Gastroesophageal sphincter (tissue), 4 donors: Measurements from ENCODE around the gene RAD9A. TPM values are rescaled to one million over a fixed set of nuclear protein-coding genes. Genes with fewer than 3 reads are reported as not detected.

Experiments
- ATAC-seq: fragments of 150-250 bp; one replicate; pipeline ENCODE4 v1.9.1; 2016; ENCODE audit warnings: mild to moderate bottlenecking, moderate library complexity
- H3K27ac ChIP-seq, 4 donors: fragments of 200-600 bp; sonication (generic) in 3 of 4; 1 replicate in 3 of 4; 2 replicates in 1 of 4; pipeline ENCODE4 v1.5.1; 2016 to 2019
- H3K27me3 ChIP-seq: fragments of 200-600 bp; sonication (generic); one replicate; pipeline ENCODE4 v1.5.1; 2019
- H3K36me3 ChIP-seq, 2 donors: fragments of 200-600 bp; sonication (generic); one replicate each; pipeline ENCODE4 v1.5.1; 2019; ENCODE audit warnings: control low read depth in 1 of 2
- H3K4me1 ChIP-seq, 3 donors: fragments of 200-600 bp; sonication (generic); 1 replicate in 2 of 3; 2 replicates in 1 of 3; pipeline ENCODE4 v1.5.1; 2016 to 2019; ENCODE audit warnings: control low read depth in 2 of 3
- H3K4me3 ChIP-seq, 2 donors: fragments of 200-600 bp; sonication (generic); one replicate each; pipeline ENCODE4 v1.5.1; 2019; ENCODE audit warnings: mild to moderate bottlenecking in 1 of 2, moderate library complexity in 1 of 2
- H3K9me3 ChIP-seq, 3 donors: fragments of 200-600 bp; sonication (generic); one replicate each; pipeline ENCODE4 v1.5.1; 2017 to 2019; ENCODE audit warnings: control low read depth in 2 of 3
- EP300 ChIP-seq: sonication (generic); formaldehyde crosslinking; IDR thresholded peaks from one replicate; pipeline ENCODE4 v1.6.1; 2017; ENCODE audit warnings: antibody characterized with exemption, mild to moderate bottlenecking
- POLR2A ChIP-seq, 2 donors: fragments of 450-650 bp; IDR thresholded peaks; one replicate each; pipeline ENCODE4 v1.6.1; 2017; ENCODE audit warnings: antibody characterized with exemption in 2 of 2, mild to moderate bottlenecking in 2 of 2, moderate library complexity in 1 of 2
- POLR2AphosphoS5 ChIP-seq: sonication (generic); formaldehyde crosslinking; IDR thresholded peaks from one replicate; pipeline ENCODE4 v1.6.1; 2017; ENCODE audit warnings: antibody characterized with exemption
- WGBS, 2 donors: methylation state at CpG; one replicate each; pipeline ENCODE4 v1.1.5; 2018; ENCODE audit warnings: low coverage in 1 of 2; 5-methylcytosine and 5-hydroxymethylcytosine counted together
- total RNA-seq, 4 donors: library from RNA; depleted of rRNA; stranded (reverse); fragments of >200 nt; gene quantifications; one replicate each; pipeline ENCODE4 v1.1.0, GENCODE V29; 2016
- TF ChIP-seq, protein P1 (sequence below), 4 experiments: fragments of 200-600 bp in 2 of 4; fragments of 450-650 bp in 2 of 4; sonication (generic) in 1 of 4; IDR thresholded peaks; one replicate each; pipeline ENCODE4 v1.5.1; 2017 to 2019; ENCODE audit warnings: antibody characterized with exemption in 4 of 4, mild to moderate bottlenecking in 2 of 4, moderate library complexity in 2 of 4

The RAD9A gene
- total RNA-seq, 4 donors from 2014 or later: 8.5 to 16.0 (median 11.1) TPM

DNA sequence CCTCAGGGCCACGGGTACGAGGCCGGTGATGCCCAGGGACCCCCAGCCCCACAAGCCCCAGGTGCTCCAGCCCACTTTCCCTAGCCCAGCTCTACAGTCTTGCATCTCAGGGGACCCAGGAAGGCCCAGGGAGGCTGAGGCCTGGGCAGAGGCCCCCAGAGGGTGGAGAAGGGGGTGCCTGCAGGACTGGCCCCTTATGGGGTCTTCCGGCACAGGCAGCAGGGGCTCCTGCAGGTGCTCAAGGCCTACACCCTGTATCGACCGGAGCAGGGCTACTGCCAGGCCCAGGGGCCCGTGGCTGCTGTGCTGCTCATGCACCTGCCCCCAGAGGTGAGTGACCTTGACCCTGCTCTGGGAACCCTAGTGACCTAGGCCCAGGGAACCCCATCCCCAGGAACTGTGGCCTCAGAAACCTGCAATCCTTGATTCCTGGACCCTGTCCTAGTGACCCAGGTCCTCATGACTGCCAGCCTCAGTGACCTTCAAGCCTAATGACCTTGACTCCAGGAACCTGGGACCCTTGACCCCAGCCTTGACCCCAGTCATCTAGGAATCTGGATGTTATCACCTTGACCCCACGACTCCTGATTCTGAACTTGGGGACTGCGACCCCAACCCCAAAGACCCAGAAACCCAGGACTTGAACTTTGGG is 14.0 kb downstream of the RAD9A start:
- peaks cover 0 to 40% (median 2%) of the 10 kb centered on the region in 3 donors for H3K4me1 ChIP-seq

GRCh38 chr11:67406420-67406968 is 14.7 kb downstream of the RAD9A start:
- WGBS, 2 donors: no CpG with 5 or more reads among the region's 18 CpGs
- H3K4me3 ChIP-seq: no peak overlapping the region
- H3K27ac ChIP-seq: no peak overlapping the region
- no peaks in the 10 kb centered on the region for H3K36me3 ChIP-seq
- ATAC-seq: no peak
- peaks cover 85% of the 10 kb centered on the region for H3K27me3 ChIP-seq
- H3K4me1 ChIP-seq: peaks cover 0 to 36% (median 0%) of the 10 kb centered on the region in 3 donors
- TF ChIP-seq, protein P1, sequence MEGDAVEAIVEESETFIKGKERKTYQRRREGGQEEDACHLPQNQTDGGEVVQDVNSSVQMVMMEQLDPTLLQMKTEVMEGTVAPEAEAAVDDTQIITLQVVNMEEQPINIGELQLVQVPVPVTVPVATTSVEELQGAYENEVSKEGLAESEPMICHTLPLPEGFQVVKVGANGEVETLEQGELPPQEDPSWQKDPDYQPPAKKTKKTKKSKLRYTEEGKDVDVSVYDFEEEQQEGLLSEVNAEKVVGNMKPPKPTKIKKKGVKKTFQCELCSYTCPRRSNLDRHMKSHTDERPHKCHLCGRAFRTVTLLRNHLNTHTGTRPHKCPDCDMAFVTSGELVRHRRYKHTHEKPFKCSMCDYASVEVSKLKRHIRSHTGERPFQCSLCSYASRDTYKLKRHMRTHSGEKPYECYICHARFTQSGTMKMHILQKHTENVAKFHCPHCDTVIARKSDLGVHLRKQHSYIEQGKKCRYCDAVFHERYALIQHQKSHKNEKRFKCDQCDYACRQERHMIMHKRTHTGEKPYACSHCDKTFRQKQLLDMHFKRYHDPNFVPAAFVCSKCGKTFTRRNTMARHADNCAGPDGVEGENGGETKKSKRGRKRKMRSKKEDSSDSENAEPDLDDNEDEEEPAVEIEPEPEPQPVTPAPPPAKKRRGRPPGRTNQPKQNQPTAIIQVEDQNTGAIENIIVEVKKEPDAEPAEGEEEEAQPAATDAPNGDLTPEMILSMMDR (IDR thresholded peaks at IDR 0.05): no peak
- no peak for TF ChIP-seq POLR2A (IDR thresholded peaks at IDR 0.05)
- TF ChIP-seq EP300: no peak
- TF ChIP-seq POLR2AphosphoS5: no peak
- H3K9me3 ChIP-seq: no peaks in the 10 kb centered on the region

More for the DNA sequence above, 14.0 kb downstream of the RAD9A start:
- WGBS, 2 donors: no CpG with 5 or more reads among the region's 9 CpGs
- Histone ChIP-seq H3K4me3 (no peak overlapping the region), H3K27me3 (peaks cover 78% of the 10 kb centered on the region), H3K36me3 (no peaks in the 10 kb centered on the region), H3K27ac (no peak overlapping the region), H3K9me3 (no peaks in the 10 kb centered on the region)
- no peak for ATAC-seq
- TF ChIP-seq POLR2A (IDR thresholded peaks at IDR 0.05): no peak
- no peak for TF ChIP-seq POLR2AphosphoS5
- TF ChIP-seq, protein P1 (IDR thresholded peaks at IDR 0.05): no peak
- TF ChIP-seq EP300: no peak

GRCh38 chr11:67406969-67407687 is 15.3 kb downstream of the RAD9A start:
- Histone ChIP-seq H3K27me3 (peaks cover 91% of the 10 kb centered on the region), H3K9me3 (no peaks in the 10 kb centered on the region), H3K36me3 (no peaks in the 10 kb centered on the region), H3K27ac (no peak overlapping the region), H3K4me3 (no peak overlapping the region), H3K4me1 (peaks cover 0 to 34% (median 0%) of the 10 kb centered on the region in 3 donors)
- no peak for TF ChIP-seq EP300
- TF ChIP-seq, protein P1 (IDR thresholded peaks at IDR 0.05): no peak
- TF ChIP-seq POLR2AphosphoS5: no peak
- TF ChIP-seq POLR2A (IDR thresholded peaks at IDR 0.05): no peak
- ATAC-seq: no peak
- WGBS, 2 donors: 0 to 39% methylated on average over 1 to 3 of the region's 12 CpGs

DNA sequence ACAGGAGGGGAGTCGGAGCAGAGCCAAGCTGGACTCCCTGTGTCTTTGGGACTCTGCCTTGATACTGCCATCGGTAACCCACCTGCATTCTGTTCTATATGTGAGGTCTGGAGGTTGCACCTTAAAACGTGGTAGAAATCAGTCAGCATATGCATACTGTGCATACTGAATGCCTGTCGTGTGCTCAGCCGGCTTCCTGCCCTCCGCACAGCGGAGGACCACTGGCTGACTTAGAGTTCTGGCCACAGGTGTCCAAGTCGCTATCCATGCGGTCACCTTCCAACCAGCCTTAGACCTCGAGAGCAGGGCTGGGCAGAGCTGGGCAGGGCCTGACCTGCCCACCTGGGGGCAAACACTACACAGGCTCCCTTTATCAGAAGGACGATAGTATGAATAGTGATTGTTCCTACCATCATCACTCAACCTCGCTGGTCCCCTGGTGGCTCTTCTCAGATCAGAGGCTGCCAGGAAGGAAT is 15.9 kb downstream of the RAD9A start:
- Histone ChIP-seq H3K36me3 (no peaks in the 10 kb centered on the region), H3K27ac (no peak overlapping the region), H3K4me1 (peaks cover 0 to 29% (median 0%) of the 10 kb centered on the region in 3 donors), H3K27me3 (peaks cover 97% of the 10 kb centered on the region), H3K9me3 (no peaks in the 10 kb centered on the region), H3K4me3 (no peak overlapping the region)
- ATAC-seq: no peak
- TF ChIP-seq POLR2AphosphoS5: no peak
- TF ChIP-seq, protein P1 (IDR thresholded peaks at IDR 0.05): no peak
- TF ChIP-seq POLR2A (IDR thresholded peaks at IDR 0.05): no peak
- TF ChIP-seq EP300: no peak
- 40 to 80% methylated on average over 1 of the region's 12 CpGs for WGBS, 2 donors
